RWPE2 (cell line): ENCODE results near the gene SERTAD2.
A peak's percentile ranks its signal among the peaks of the same experiment; 100 is the strongest.

ENCODE experiments used
- ATAC-seq: fragments of 200-7000 bp; cut with Tn5 transposase; 3 replicates; pipeline ENCODE4 v1.9.1; 2021; ENCODE audit warnings: low read depth
- DNase-seq: peaks from one replicate; pipeline ENCODE4 v3.0.0-alpha.2; 2020; ENCODE audit warnings: low spot score
- H3K27ac ChIP-seq: fragments of 450-650 bp; 2 replicates; pipeline ENCODE4 v1.5.1; 2017; ENCODE audit warnings: mild to moderate bottlenecking; ENCODE audit not compliant: poor library complexity, severe bottlenecking
- H3K27me3 ChIP-seq: fragments of 250-450 bp; sonication (Bioruptor Pico); 2 replicates; pipeline ENCODE4 v1.5.1; 2021; ENCODE audit warnings: mild to moderate bottlenecking, moderate library complexity; ENCODE audit not compliant: insufficient read depth, poor library complexity, severe bottlenecking
- H3K36me3 ChIP-seq: fragments of 250-450 bp; sonication (Bioruptor Pico); 2 replicates; pipeline ENCODE4 v1.5.1; 2020; ENCODE audit warnings: low read depth, mild to moderate bottlenecking, moderate library complexity
- H3K4me1 ChIP-seq: fragments of 250-450 bp; sonication (Bioruptor Pico); 2 replicates; pipeline ENCODE4 v1.5.1; 2021; ENCODE audit warnings: mild to moderate bottlenecking, moderate library complexity; ENCODE audit not compliant: insufficient read depth, poor library complexity, severe bottlenecking
- H3K4me3 ChIP-seq: fragments of 250-450 bp; sonication (Bioruptor Pico); 2 replicates; pipeline ENCODE4 v1.5.1; 2021; ENCODE audit warnings: mild to moderate bottlenecking, moderate library complexity; ENCODE audit not compliant: severe bottlenecking
- H3K9me3 ChIP-seq: fragments of 250-450 bp; sonication (Bioruptor Pico); 2 replicates; pipeline ENCODE4 v1.5.1; 2021; ENCODE audit warnings: mild to moderate bottlenecking, moderate library complexity; ENCODE audit not compliant: severe bottlenecking
- CTCF ChIP-seq: fragments of 450-650 bp; IDR thresholded peaks from one replicate; pipeline ENCODE4 v1.5.1; 2017; ENCODE audit warnings: mild to moderate bottlenecking, moderate library complexity; ENCODE audit not compliant: poor library complexity, severe bottlenecking

Gene SERTAD2

DNA sequence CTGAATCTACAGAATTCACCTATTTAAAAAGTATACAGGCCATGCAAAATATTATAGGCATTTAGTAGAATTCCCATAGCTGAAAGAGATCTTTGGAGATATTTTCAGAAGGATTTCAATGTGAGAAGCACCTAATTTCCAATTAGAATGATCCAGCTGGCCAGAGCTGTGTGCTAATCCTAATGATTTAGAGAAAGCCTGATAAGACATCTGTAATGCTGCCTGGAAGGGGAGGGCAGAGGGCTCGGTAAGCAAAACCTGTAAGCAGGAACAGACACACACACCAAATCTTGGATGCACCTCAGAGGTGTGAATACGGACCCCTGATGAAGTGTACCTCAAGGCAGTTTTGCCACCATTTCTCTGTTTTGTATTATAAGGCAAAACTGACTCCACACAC lies 14.0 kb downstream of the SERTAD2 start:
- no peak for ATAC-seq
- H3K27ac ChIP-seq: peak overlapping the region; percentile 58
- no peaks in the 10 kb centered on the region for H3K9me3 ChIP-seq
- TF ChIP-seq CTCF: no peak
- H3K4me1 ChIP-seq: peaks cover 59% of the 10 kb centered on the region
- H3K4me3 ChIP-seq: no peak overlapping the region
- no peaks in the 10 kb centered on the region for H3K27me3 ChIP-seq
- H3K36me3 ChIP-seq: peaks cover 18% of the 10 kb centered on the region
- DNase-seq: no peak

- H3K4me3 ChIP-seq: no peak overlapping the region
Observed at GRCh38 chr2:64638502-64639120, 15.1 kb downstream of the SERTAD2 start.

GRCh38 chr2:64637931-64638330 lies 15.8 kb downstream of the SERTAD2 start:
- no peak; the same call in 2 of the 3 replicates for ATAC-seq
- no peak for DNase-seq
- H3K27ac ChIP-seq: peak overlapping the region; percentile 58
- no peaks in the 10 kb centered on the region for H3K9me3 ChIP-seq
- peaks cover 44% of the 10 kb centered on the region for H3K4me1 ChIP-seq
- peaks cover 34% of the 10 kb centered on the region for H3K36me3 ChIP-seq
- H3K4me3 ChIP-seq: no peak overlapping the region
- no peak for TF ChIP-seq CTCF
- H3K27me3 ChIP-seq: no peaks in the 10 kb centered on the region

More at GRCh38 chr2:64638502-64639120, 15.1 kb downstream of the SERTAD2 start:
- Histone ChIP-seq H3K36me3 (peaks cover 27% of the 10 kb centered on the region), H3K27me3 (no peaks in the 10 kb centered on the region), H3K4me1 (peaks cover 51% of the 10 kb centered on the region), H3K9me3 (no peaks in the 10 kb centered on the region), H3K27ac (peak overlapping the region; percentile 58)
- ATAC-seq: peak; percentile 61
- TF ChIP-seq CTCF: no peak
- no peak for DNase-seq

- H3K9me3 ChIP-seq: no peaks in the 10 kb centered on the region
- H3K36me3 ChIP-seq: peaks cover 37% of the 10 kb centered on the region
- peak overlapping the region; percentile 58 for H3K27ac ChIP-seq
- H3K4me3 ChIP-seq: no peak overlapping the region
- H3K27me3 ChIP-seq: no peaks in the 10 kb centered on the region
- TF ChIP-seq CTCF: no peak
- ATAC-seq (no peak), DNase-seq (no peak)
- peaks cover 39% of the 10 kb centered on the region for H3K4me1 ChIP-seq
Observed at GRCh38 chr2:64637000-64637635, 16.6 kb downstream of the SERTAD2 start.
